HG02763 (cell line): ENCODE measurements around the gene HSDL1.

Experiments
- ATAC-seq: cut with Tn5 transposase; IDR thresholded peaks from one replicate; pipeline ENCODE4 v1.9.1; 2021; ENCODE audit warnings: mild to moderate bottlenecking, moderate library complexity; ENCODE audit not compliant: unreplicated experiment

Gene HSDL1

DNA sequence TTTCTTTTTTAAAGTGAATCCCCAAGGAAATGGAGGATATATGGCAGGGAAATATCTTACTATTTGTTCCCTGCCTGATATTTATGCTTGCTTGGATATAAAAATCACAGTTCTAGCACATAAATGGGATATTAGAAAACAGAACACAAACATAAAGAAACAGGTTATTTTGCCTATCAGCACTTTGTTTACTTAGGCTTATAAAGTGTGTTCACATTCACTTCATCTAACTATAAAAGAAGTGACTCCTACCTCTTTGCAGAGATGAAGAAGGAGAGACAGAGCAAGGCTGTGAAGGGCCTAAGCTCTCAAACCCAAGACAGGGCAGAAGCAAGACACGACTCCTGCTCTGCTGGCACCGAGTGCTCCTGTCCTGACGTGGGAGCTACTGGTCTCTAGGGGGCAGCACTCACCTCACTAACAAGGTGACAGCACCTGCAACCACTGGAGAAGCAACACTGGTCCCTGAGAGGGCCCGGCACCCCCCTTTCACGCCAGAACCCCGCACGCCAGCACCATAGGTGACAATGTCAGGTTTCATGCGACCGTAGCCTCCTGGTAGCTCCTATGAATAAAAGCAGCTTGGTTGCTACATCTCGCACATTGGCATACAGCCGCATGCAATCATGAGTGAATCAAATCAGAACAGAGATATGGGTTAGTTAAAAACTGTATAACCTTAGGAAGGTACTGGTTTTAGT, 60.3 kb downstream of the HSDL1 start:
- peak; percentile 39 for ATAC-seq

DNA sequence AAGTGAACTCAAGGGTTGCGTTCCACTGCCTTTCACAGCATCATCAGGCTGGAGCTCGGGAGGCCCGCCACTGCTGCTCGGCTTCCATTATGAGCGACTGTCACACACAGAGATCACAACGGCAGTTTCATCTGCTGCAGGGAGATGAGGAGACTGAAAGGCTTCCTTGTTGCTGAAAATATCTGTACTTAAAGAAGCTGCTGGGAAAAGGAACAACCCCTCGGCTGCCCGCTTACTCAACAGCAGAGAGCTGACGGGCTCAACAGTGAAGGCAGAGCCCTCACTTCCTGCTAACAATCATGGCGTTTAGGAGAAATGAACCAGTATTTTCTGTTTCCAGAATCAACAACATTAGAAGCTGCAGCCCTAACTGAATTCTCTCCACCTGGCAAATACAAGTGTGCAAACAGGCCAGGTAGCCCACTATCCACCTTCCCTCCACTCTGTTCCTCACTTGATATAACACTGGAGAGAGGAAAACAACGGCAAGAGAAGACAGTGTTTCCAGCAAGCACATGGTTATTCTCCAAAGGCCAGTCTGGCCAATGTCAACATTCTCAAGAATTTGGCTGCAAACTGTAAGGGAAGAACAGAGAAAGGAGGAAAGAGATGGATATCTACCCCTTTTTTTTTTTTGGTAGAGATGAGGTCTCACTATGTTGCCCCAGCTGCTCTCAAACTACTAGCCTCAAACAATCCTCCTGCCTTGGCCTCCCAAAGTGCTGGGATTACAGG, 62.0 kb downstream of the HSDL1 start:
- ATAC-seq, result no peak

DNA sequence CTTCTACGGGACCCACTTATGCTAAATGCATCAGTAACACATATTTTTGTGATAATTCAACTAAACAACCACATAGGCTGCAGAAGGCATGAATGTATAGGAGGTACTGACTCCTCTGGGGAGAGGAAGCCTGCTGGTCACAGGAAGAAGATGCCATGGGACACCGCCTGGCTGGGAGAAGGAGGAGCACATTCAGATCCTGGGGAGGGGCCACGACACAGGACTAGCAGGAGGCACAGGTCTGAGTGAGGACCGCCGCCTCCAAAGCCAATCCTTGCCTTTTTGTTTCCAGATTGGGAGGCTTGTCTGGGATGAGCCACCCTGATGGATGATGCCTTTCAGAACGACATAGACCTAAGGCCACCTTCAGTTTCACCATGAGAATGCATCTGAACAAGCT, 62.9 kb downstream of the HSDL1 start:
- ATAC-seq, result no peak

DNA sequence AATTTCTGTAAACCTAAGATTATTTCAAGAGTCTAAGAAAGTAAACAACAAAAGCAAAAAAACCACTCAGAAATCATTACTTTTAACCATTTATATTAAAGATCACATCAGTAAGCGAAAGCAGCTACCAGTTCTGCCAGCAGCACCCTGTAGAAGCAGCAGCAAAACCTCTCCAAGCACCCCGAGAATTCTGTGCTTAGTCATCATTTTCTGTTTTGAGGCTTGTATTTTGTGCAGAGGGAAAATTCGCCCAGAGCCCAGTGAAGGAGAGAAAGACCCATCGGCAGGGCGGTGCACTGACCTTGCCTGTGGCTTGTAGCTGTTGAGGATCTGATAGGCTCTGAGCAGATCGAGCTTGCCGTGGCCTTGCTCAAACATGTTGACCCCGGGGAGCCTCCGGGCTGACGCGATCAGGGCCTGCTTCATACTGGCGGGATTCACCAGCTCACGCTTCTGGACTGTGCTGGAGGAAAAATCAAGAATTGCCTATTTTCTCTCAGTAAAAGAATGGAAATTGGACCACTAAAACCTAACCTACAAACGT, 63.5 kb downstream of the HSDL1 start:
- no peak for ATAC-seq

DNA sequence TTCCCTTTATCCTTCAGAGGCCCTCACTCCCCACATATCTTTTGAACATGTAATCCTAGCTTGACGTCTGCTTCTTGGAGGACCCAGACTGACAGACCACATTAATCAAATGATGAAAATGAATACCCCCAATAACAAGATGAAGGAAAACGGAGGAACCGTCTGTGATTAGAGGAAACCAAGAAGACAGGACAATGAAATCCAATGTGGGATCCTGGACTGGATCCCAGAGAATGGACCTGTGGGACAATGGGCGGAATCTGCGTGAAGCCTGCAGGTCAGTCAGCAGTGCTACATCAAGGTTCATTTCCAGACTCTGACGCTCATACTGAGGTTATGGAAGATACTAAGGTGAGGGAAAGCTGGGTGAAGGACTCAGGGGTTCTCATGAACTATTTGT, 64.2 kb downstream of the HSDL1 start:
- no peak for ATAC-seq

DNA sequence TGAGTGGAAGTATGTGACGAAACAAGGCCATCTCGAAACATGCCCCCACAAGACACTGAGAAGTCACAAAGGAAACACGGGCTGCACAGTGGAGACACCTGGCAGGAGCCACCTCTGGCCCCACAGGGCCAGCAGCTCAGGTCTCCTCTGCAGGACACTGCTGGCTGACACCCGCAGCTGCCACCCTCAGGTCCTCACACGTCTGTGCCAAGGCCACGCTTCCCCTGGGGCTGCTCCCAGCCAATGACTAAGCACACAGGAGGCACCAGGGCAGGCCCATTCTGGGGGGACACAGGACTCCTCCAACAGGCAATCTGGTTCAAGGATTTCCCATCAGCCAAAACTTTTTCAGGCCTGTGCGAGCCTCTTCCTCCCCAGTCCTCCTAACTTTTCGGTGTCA, 64.6 kb downstream of the HSDL1 start:
- no peak for ATAC-seq

DNA sequence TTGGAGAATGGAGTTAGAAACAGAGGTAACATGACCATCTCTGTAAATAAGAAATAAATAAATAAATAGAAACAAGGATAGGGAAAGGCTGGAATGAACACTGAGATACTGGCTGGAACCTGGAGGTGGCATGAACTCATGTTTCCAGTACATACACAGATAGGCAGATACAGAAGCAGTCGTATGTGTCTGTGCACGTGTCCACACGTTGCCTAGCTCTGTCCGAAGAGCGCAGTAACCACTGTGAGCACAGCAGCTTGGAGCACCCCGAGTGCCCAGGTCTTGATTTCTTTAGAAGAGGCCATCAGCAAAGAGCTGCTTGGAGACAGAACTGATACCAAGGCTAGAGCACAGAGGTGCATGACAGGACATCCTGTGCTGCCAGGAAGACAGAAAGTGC, 65.3 kb downstream of the HSDL1 start:
- ATAC-seq, result no peak

DNA sequence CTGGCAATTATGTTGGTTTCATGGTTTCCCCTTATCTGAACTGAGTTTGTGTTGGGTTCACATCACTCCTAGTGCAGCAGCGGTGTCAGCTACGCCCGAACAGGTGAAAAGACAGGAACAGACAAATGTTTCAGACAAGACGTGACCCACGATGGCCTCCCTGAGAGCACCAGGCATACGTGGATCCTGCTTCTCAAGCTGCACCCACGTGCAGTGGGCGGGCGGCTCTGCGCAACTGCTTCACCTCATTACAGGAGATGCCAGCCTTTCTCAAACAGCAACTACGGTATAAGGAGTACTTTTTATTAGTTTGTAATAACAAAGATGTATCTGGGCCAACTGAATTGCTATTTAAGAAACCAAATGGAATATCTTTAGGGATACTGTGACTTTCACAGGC, 69.6 kb downstream of the HSDL1 start:
- ATAC-seq, result no peak

DNA sequence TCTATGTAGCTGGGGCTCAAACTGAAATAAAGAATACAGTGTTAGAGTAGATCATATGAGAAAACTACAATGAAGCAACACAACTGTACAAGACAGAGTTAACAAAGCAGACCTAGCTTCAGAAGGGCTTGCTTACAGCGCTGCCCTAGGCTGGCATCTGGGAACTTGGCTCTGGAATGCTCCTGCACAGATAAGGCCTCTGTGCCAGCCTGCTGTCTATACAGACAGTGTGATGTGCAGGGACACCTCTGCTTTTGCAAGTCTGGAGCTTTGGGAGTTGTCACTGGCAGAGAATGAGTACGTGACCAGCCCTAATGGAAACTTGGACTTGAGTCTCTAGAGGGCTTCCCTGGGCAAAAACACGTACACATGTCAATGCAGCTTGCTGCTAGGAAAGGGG, 70.3 kb downstream of the HSDL1 start:
- ATAC-seq, result no peak
